HG02973 (cell line): Measurements from ENCODE around the gene UBQLN4.

Experiments used
- ATAC-seq: cut with Tn5 transposase; IDR thresholded peaks from one replicate; pipeline ENCODE4 v1.9.1; 2021; ENCODE audit warnings: moderate library complexity; ENCODE audit not compliant: unreplicated experiment

UBQLN4 gene

DNA sequence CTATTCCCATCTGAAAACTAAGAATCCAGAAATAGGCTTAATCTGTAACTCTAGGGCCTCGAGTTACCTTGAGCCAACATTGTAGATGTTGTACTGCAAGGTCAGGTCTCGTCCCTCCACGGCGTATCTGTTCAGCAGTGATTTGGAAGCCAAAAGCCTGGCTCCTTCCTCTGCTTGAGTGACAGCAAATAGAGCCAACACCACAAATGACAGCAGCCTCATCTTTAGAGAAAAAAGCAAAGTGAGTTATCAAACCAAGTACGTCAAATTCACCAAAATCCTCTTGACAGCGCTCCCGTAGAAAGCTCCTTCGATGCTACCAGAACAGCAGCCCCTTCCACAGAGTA lies 33.7 kb downstream of the UBQLN4 start:
- ATAC-seq: no peak

DNA sequence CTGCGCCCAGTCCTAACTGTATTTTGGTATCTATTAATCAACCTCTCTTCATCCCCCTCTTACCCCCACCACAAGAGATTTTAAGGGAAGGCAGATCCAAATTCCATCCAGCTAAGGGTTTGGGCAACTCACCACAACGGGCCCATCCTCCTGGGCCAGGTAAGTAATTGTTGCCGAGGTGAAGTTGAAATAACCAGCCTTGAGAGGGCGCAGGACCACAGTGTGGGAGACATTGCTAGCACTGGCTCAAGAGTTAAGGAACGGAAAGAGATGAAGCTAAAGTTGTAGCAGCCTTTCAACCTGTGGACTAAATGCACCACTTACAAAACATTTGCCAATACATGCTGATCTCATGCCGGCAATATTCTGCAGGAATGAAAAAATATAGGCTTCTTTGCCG lies 38.8 kb downstream of the UBQLN4 start:
- no peak for ATAC-seq

DNA sequence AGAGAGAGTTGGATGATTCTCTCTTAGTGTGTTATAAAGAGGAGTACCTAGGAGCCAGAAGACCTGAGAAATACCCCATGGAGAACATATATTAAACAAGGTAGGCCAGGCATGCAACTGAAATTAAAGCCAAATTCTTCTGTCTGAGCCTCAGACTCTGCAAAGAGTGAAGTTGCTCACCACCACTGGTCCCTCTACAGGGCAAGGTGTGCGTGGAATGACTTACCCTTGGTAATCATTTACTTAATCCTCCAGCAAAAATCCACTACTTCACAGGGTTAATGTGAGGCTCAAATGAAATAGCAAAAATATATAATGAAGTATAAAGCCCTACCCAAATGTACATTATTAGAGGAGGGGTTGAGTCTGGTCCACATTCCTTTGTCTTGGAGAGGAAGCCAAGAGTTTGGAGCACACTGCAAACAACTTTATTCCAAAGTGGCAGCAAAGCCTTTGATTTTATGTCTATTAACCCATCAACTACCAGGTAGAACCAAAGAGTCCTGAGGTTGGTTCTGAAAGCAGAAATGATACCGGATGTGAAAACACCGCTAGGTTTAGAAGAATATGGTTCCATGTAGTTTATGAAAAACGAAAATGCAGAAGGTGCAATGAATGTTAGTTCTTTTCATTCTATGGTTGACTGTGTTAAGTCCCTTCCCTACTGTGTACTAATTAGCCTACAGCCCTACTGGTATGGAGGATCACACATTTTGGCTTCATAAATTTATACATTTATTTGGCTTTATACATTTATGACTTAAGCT lies 41.4 kb downstream of the UBQLN4 start:
- ATAC-seq: peak; percentile 70

DNA sequence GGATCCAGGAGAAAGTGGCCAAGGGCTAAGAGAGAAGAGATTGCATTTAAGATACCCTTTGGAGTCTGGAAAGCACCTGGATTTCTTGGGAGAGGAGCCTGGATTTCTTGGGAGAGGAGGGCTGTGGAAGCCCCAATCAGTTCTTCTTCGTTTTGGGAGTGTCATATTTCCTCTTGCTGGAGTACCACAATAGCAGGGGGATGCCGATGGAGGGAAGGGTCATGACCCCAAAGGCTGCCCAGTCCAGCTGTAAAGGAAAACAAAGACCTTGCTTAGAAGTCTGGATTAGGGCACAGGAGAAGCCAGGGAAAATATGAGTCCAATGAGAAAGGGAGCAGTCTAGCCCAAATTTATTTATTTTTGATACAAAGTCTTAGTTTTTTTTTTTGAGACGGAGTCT lies 44.2 kb downstream of the UBQLN4 start:
- ATAC-seq: no peak

DNA sequence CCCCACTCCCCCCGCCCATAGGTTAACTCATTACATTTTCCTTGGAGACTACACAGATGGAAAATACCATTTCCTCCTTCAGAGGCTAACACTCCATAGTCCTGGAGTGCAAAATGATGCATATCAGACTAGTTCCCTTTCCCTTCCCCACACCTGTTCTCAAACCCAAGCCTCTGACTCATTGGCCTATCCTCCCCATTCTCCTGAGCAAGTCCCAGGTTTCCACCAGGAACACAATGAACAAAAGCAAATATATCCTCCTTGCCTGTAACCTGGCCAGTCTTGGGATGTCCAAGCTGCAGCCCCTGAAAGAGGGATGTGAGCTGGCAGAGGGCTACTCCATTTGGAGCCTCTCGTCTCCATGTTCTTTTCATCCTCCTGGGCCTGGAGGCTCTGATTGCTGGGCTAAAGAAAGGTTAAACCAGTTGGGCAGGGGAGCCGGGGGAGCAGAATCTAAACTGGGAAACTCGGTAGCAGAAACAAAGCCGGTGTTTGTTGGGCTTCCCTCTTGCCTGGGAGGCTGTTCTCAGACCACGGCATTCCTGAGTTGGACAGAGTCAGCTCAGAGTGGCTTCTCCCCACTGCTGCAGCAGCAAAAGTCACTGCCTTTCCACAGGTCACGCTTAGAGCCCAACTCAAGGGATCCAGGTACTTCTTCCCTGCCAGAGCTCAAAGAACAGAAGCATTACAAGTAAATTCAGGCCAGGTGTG lies 46.8 kb downstream of the UBQLN4 start:
- ATAC-seq: no peak

DNA sequence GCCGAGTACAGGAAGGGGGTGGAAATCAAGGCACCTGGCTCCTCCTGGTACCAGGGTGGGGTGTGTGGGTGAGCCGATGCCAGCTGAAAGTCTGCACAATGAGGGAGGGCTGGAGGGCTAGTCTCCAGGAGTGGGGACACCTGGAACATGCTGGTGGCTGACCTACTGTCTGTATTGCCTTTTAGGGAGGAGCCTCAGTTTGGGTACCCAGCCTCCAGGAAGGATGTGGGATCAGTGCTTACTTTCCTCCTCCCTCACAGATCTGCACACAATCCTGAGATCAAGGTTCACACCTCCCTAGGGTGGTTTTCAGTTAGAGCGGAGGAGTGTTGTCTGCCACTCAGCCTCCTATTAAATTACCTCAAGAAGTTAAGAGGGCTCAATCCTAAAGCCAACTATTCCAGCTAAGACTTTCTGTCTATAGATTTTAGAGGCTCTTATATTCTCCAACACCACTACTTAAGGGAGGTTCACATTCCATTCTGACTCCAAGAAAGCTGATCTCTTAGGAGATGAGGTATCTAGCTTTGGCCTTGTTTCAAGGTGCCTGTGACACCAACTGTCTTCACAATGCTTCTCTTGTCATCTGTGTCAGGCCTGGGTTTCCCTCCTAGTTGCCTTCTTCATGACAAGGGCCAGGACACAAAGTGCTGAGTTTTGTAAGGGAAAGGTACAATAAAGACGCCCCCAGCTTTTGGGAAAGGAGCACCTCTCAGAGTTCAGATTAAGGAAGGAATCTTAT lies 48.6 kb downstream of the UBQLN4 start:
- ATAC-seq: no peak

DNA sequence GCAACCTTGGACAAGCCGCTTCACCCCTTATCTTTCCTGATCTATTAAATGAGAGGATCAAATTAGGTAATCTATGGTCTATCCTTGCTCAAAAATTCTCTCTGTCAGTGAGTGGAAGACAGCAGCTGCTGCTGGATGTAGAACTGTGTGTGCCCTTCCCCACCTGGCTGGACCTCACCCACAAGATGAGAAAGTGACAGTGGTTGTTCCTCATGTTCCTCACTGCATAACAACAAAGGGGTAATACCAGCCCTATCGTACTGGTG lies 49.7 kb downstream of the UBQLN4 start:
- no peak for ATAC-seq

DNA sequence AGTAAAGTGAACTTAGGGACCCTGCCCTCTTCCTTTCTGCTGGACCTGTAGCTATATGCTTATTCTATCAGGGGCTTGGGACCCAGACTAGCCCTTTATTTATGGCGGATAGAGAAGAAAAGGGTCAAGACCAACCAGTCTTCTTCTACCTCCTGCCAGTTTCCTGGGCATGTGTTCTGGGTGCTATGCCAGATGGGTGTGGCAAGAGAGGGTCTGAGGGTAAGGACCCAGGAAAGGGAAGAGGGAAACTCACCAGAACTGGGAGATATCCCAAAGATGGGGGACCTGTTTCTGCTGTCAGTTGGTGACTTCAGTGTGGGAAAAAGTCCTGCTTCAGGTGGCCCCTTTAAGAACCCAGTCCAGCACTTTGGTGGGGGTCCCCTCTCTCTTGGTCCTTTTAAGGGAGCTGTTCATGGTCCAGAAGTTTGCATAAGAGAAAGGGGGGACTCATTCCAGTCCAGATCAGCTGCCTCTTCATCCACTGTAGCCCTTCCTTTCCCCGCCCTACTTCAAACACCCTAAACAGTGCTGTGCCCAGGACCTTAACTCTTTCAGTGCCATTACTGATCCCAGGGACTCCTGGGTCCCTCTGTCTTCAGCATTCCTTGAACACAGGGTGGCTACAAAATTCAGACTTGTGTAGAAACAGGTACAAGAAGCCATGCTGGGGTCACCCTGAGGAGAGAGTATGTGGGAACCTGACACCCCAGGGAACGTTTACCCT lies 51.2 kb downstream of the UBQLN4 start:
- ATAC-seq: no peak

DNA sequence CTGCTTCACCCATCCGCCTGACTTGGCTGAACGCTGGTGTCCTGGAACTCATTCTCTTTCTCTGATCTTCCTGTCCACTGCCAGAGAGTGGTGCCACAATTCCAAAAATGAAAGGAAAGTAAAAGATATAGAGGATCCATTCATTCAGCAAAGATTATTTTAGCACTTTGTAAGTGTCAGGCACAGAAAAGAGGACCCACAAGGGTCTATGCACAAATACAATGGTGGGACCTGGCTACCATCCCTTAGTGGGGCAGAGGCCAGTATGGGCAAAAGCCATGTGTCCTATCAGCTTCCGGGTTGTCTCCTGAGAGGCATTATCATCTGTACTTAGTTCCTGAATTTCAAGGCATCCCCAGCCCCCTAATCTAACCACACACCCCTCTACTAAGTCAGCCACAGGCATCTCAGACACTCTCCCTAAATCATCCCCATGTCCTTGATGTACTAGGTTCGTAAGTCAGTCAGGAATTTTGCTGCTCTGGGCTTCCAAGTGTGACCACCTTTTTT lies 51.9 kb downstream of the UBQLN4 start:
- ATAC-seq: no peak

DNA sequence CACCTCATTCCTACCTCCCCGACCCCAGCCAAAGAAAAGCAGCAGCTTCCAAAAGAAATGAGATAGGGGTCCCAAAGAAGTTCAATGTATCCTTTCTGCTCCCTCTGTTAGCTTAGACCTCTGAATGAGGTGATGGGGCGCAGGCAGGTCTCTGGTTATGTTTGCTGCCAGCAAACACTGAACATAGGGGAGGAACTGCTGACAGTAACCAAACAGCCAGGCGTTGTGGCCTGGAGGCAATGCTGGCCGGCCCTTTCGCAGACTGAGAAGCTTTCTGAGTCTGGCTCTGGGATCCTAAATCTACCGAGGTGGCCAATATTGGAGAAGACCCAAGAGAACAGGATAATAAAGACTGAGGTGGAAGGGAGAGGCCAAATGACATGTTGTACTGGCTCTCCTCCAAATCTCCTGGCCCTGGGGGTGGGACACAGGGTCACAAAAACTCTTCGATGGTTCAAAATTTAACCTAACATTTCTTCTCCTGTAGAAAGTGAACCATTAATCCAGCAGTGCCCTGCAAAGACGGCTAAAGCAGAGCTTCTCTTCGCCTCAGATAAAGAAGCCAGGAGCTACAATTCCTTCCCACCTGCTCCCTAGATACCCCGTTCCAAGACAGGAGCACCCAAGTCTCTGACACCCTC lies 52.5 kb downstream of the UBQLN4 start:
- ATAC-seq: no peak

DNA sequence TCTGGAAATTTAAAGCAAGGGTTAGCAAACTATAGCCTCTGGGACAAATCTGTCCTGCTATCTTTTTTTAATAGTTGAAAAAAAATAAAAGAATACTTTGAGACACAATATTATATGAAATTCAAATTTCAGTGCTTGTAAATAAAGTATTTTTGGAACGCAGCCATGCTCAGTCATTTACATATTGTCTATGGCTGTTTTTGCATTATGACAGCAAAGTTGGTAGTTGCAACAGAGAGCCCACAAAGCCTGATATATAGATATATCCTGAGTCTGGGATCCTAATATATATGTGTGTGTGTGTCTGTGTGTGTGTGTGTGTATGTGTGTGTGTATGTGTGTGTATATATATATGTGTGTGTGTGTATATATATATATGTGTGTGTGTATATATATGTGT lies 53.6 kb downstream of the UBQLN4 start:
- no peak for ATAC-seq

DNA sequence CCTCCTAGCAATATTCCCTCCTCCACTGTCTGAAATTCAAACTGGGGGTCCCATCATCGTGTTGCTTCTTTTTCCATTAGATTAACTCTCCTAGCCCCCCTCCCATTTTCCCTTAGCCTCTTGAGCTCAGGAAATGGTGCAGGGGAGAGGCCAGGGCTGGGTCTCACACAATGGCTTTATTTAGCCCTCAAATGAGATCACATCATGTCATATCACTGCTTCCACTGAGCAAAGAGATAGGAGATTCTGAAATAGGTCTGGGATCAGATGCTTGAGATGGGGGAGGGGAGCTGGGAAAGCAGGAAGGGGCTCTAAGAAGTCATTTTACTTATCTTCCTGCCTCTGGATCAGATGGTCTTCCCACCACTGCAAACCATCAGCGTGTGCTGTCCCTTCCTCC lies 57.4 kb downstream of the UBQLN4 start:
- no peak for ATAC-seq

DNA sequence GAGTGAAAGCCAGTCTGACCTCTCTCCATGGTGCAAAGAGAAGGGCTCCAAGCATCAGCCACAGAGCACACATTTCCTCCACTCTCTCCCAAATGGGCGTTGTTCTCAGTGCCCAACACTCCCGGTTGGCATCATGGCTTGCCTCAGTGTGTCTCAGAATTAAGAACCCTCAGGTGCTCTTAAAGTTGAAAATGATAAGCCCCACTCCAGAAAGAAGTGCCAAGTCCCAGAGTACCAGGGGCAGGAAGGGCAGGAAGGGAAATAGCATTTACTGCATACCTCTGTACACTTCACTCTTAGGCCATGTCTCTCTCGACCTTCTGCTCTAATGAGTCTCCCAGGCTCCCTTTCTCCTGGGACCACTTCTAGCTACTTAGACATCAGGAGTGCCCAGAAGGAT lies 60.0 kb downstream of the UBQLN4 start:
- ATAC-seq: no peak

DNA sequence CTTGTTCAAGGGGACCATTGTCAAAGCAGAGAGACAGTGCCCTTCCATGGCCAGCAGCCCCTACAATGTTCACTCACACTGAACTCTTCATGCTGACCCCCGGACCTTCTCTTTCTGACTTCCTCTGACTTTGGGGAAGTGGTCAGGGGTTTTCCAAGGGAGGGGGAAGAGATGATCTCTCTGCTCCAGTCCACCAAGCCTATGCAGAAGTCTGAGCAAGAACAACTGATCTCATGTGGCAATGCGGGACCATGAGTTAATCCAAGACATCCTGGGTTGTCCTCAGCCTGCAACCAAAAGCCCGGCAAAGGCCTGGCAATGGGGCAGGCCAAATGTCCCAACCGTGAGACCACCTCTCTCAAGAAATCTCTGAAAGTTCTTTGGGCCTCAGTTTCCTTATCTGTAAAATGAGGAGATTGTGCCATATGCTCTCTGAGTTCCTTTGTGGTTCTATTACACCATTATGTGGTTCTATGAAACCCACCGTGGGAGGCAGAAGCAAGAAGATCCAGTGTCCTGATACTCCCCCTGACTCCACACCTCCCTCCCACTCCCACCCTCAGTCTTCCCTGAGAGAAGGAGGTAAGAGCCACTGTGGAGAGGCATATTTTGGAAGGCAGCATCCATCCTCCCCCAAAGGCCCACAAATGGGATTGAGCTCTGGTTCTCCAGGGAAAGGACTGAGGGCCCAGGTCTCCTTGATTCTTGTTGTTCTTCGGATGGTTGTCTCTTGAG lies 63.4 kb downstream of the UBQLN4 start:
- no peak for ATAC-seq

DNA sequence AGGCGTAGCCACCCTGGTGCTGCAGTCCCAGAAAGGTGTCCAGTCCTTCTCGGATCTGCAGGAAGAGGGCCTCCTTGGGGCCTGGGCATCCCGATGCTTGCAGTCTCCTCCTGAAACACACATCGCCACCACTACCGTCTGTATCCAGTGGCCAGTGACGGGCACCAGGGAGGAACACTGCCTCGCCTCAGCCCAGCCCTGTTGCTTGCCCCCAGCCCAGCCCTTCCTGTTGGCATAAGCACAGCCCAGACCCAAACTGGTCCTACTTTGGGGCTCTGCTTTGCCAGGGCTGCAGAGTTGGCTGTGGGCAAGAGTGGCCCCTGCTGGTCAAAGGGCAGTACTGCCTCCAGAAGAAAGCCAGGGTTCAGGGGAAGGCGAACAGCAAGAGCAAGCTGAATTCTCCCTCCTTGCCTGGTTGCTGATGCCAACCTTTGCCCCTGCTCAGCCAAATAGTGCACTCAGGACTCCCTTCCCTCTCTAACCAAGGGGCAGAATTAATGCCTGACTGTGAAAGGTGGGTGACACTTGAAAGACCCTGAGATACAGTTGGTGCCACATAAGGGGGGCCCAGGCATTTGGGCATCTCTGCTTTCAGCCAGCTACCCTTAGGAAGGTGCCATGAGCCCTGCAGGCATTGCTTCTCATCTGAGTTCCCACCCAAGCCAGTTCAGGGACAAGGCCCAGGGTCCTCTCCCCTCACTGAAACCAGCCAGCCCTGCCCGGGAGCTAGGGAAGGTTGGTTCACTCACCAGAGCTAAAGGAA lies 64.2 kb downstream of the UBQLN4 start:
- no peak for ATAC-seq
